ENCODE results near the gene SCN4B. TPM values are rescaled to one million over a fixed set of nuclear protein-coding genes. Genes with fewer than 3 reads are reported as not detected.

The SCN4B gene
- total RNA-seq, 1 donor, result not detected

DNA sequence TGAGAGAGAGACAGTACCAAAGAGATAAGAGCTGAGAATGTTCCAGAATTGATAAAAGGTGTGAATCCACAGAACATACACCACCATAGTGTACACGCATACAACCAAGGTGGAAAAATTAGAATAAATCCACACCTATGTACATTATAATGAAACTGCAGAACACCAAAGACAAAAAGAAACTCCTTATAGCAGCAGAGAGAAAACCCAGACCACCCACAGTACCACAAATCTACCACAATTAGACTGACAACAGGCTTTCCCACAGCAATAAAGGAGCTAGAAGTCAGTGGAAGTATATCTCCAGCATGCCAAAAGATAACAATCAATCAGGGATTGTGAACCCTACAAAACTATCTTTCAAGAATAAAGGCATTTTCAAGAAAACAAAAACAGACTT lies 31.8 kb downstream of the SCN4B start:
- no peak overlapping the region for H3K4me3 ChIP-seq (ENCODE audit: low read depth, low read length)
- TF ChIP-seq CTCF (IDR thresholded peaks at IDR 0.05; ENCODE audit: insufficient read depth, low read depth, low read length), result no peak
- no peak for DNase-seq (ENCODE audit: low read depth)

DNA sequence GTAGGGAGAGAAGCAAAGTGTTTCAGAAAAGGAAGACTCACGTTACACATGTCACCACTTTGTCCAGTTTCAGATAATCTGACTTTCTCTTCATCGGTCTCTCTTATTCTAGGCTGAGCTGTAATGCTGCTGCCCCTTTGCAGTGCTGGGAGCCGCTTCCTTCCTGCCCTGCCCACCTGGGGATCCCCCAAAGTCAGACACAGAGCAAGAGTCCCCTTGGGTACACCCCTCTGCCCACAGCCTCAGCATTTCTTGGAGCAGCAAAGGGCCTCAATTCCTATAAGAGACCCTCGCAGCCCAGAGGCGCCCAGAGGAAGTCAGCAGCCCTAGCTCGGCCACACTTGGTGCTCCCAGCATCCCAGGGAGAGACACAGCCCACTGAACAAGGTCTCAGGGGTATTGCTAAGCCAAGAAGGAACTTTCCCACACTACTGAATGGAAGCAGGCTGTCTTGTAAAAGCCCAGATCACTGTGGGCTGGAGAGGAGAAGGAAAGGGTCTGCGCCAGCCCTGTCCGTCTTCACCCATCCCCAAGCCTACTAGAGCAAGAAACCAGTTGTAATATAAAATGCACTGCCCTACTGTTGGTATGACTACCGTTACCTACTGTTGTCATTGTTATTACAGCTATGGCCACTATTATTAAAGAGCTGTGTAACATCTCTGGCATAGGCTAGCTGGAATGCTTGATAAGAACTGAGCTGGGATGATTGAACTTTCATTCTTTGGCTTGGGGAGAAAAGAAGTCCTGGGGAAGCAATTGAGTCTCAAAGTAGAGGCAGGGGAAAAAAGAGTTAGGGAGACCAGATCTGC lies 34.6 kb downstream of the SCN4B start:
- H3K4me3 ChIP-seq (ENCODE audit: low read depth, low read length), result no peak overlapping the region
- DNase-seq (ENCODE audit: low read depth), result no peak
- TF ChIP-seq CTCF (IDR thresholded peaks at IDR 0.05; ENCODE audit: insufficient read depth, low read depth, low read length), result no peak

DNA sequence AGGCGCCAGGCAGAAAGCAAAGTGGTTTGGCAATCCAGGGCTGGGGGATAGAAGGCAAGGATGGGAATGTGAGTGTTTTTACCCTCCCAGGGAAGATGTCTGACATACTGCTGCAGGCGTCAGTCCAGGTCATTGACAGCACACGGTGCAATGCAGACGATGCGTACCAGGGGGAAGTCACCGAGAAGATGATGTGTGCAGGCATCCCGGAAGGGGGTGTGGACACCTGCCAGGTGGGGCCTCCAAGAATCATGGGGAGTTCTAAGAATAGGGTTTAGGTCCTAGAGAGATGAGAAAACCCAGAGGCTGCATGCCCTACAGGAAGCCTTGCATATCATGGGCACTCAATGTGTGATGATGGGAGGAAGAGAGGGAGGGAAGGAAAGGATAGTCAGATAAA lies 37.6 kb downstream of the SCN4B start:
- no peak overlapping the region for H3K4me3 ChIP-seq (ENCODE audit: low read depth, low read length)
- no peak for DNase-seq (ENCODE audit: low read depth)
- no peak for TF ChIP-seq CTCF (IDR thresholded peaks at IDR 0.05; ENCODE audit: insufficient read depth, low read depth, low read length)

DNA sequence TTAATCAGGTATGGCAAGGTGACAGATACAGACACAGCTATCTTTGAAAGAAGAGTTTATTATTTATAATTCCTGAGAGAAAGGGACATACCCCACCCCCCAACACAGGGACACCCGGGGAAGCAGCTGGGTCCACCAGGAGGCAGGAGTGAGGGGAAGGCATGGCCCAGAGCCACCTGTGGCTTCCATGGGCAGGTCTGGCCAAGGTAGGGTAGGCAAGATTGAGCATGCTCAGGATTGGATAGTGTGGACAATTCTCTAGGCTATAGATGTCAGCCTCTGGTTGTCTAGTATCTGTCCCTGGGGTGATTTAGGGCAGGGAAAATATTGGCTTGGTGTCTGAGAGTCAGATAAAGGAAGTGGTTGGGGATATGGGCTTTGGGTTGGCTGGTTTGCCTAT lies 38.4 kb downstream of the SCN4B start:
- no peak for DNase-seq (ENCODE audit: low read depth)
- TF ChIP-seq CTCF (IDR thresholded peaks at IDR 0.05; ENCODE audit: insufficient read depth, low read depth, low read length), result no peak
- no peak overlapping the region for H3K4me3 ChIP-seq (ENCODE audit: low read depth, low read length)

- DNase-seq (ENCODE audit: low read depth), result no peak
- TF ChIP-seq CTCF (IDR thresholded peaks at IDR 0.05; ENCODE audit: insufficient read depth, low read depth, low read length), result no peak
Measured at GRCh38 chr11:118112711-118113430, 39.8 kb downstream of the SCN4B start.

DNA sequence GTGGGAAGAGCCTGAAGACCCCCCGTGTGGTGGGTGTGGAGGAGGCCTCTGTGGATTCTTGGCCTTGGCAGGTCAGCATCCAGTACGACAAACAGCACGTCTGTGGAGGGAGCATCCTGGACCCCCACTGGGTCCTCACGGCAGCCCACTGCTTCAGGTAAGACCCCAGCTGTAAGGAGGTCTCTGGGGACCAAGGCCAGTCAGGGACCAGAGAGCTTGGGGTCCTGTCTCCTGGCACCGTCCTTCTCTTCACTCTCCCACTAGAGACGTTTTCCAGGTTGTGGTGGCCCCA lies 40.9 kb downstream of the SCN4B start:
- TF ChIP-seq CTCF (IDR thresholded peaks at IDR 0.05; ENCODE audit: insufficient read depth, low read depth, low read length), result no peak
- no peak for DNase-seq (ENCODE audit: low read depth)
- H3K4me3 ChIP-seq (ENCODE audit: low read depth, low read length), result no peak overlapping the region

More at GRCh38 chr11:118112711-118113430, 39.8 kb downstream of the SCN4B start:
- H3K4me3 ChIP-seq (ENCODE audit: low read depth, low read length), result no peak overlapping the region
